Naive thymus-derived CD8-positive, alpha-beta T cell (primary cell): ENCODE data around the gene INPPL1. TPM values are rescaled to one million over a fixed set of nuclear protein-coding genes. Genes with fewer than 3 reads are reported as not detected.
A peak's percentile ranks its signal among the peaks of the same experiment; 100 is the strongest.

ENCODE experiments used
- ATAC-seq, 2 donors: fragments of 150-1000 bp; cut with Tn5 transposase in 1 of 2; sonication (Bioruptor Pico), chemical (Tn5 transposase) in 1 of 2; 1 replicate in 1 of 2; 2 replicates in 1 of 2; pipeline ENCODE4 v1.10.0; 2021; ENCODE audit warnings: mild to moderate bottlenecking in 2 of 2, moderate library complexity in 2 of 2
- POLR2A ChIA-PET: fragments of 350-600 bp; sonication (Branson Sonifier 250); formaldehyde crosslinking; loops from one replicate; lab custom pipeline; 2021; ENCODE audit warnings: antibody characterized with exemption; lab: Charles Lee
- DNase-seq, 10 donors: peaks; one replicate each; pipeline versions ENCODE4 v3.0.0 to v3.0.0-alpha.2; 2020 to 2022
- H3K27ac Mint-ChIP-seq, 10 donors: one replicate each; pipeline ENCODE4 v1.8.0; 2020 to 2022; ENCODE audit warnings: mild to moderate bottlenecking in 10 of 10, mixed read lengths in 10 of 10, moderate library complexity in 4 of 10, inconsistent platforms in 1 of 10
- H3K27me3 Mint-ChIP-seq, 5 donors: one replicate each; pipeline ENCODE4 v1.8.0; 2021 to 2022; ENCODE audit warnings: mixed read lengths in 5 of 5
- H3K36me3 Mint-ChIP-seq, 3 donors: one replicate each; pipeline ENCODE4 v1.8.0; 2020 to 2022; ENCODE audit warnings: mixed read lengths in 3 of 3, mild to moderate bottlenecking in 2 of 3, inconsistent platforms in 1 of 3
- H3K4me1 Mint-ChIP-seq, 4 donors: one replicate each; pipeline ENCODE4 v1.8.0; 2021 to 2022; ENCODE audit warnings: mixed read lengths in 4 of 4
- H3K4me3 Mint-ChIP-seq, 10 donors: one replicate each; pipeline ENCODE4 v1.8.0; 2020 to 2022; ENCODE audit warnings: mild to moderate bottlenecking in 10 of 10, mixed read lengths in 10 of 10, moderate library complexity in 6 of 10, inconsistent platforms in 1 of 10
- H3K9me3 Mint-ChIP-seq, 9 donors: one replicate each; pipeline ENCODE4 v1.8.0; 2020 to 2022; ENCODE audit warnings: mixed read lengths in 9 of 9, mild to moderate bottlenecking in 3 of 9, inconsistent platforms in 1 of 9, moderate library complexity in 1 of 9
- polyA plus RNA-seq, 3 donors: library from polyadenylated mRNA; unstranded; fragments of 300-500 nt; fragmentation: Illumina TruSeq; gene quantifications; one replicate each; pipeline ENCODE4 v1.2.3, GENCODE V29; 2021
- total RNA-seq, 8 experiments: library from RNA in 2 of 8; stranded (reverse) in 2 of 8; gene quantifications; one replicate each; pipeline ENCODE4 v1.2.3 and lab custom pipeline; 2021 to 2026

Gene INPPL1
- total and polyA plus RNA-seq, 5 experiments from 2014 or later, result 6.0 to 162 (median 8.6) TPM

DNA sequence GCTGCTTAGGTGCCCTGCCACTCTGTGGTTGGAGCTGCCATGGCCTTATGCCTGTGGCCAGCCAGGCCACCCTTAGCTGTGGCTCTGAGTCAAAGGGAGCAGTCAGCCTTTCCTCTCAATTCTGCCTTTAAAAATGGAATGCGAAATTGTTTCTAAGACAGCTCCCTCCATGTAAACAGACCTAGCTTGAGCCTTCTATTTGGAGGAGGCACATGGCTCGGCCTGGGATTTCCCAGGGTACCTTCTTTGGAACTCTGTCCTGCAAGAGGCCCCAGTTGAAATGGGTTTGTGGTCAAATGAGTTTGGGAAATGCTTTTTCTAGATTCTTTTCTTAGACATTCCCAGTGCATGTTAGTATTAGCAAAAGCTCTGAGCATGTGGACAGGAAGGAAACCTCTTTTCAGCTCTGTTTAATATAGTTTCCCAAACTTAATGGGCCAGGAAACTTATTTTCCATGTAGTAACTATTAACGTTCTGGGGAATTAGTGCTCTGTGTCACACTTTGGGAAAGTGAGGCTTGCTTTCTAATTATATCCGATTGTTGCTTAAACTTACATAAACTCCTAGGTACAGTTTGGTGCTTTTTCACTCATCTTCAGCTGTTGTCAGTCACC, 11.6 kb downstream of the INPPL1 start:
- Mint-ChIP-seq H3K9me3 (no peaks in the 10 kb centered on the region), H3K27me3 (peaks cover 8 to 22% (median 14%) of the 10 kb centered on the region in 5 donors), H3K27ac (peak overlapping the region in 5 of 10 donors; percentile 10 to 89 (median 55)), H3K4me3 (no peak overlapping the region), H3K4me1 (peaks cover 19 to 34% (median 25%) of the 10 kb centered on the region in 4 donors), H3K36me3 (peaks cover 0 to 45% (median 0%) of the 10 kb centered on the region in 3 donors)
- peak in 1 of 10 donors; percentile 3 for DNase-seq
- POLR2A ChIA-PET, result interaction anchor here (0.9 to 2.4 kb wide), 2 partner anchors 11 to 13 kb away, joined by 3 to 11 read pairs; partner anchors contain the start of gene INPPL1
- ATAC-seq, result no peak

DNA sequence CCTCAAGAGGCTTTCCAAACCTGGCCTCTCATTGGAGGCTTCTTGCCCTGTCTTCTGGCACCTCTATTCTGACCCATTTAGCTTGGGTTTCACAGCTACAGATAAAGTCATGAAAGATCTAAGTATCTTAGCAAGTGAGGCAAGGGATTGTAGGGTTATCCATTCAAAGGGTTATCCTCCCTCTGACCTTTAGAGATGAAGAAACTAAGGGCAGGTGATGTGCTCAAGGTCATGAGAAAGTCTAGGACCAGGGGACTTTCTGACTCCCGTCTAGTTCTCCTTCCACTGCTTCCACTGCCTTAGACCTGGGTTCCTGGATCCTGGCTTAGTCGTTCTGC, 12.2 kb downstream of the INPPL1 start:
- no peak overlapping the region for H3K4me3 Mint-ChIP-seq
- DNase-seq, result no peak
- POLR2A ChIA-PET, result interaction anchor here (0.9 to 2.4 kb wide), 2 partner anchors 12 to 14 kb away, joined by 3 to 11 read pairs; partner anchors contain the start of gene INPPL1
- no peaks in the 10 kb centered on the region for H3K9me3 Mint-ChIP-seq
- peaks cover 0 to 40% (median 0%) of the 10 kb centered on the region in 3 donors for H3K36me3 Mint-ChIP-seq
- ATAC-seq, result no peak
- peaks cover 22 to 36% (median 28%) of the 10 kb centered on the region in 4 donors for H3K4me1 Mint-ChIP-seq
- H3K27me3 Mint-ChIP-seq, result peaks cover 11 to 27% (median 17%) of the 10 kb centered on the region in 5 donors
- H3K27ac Mint-ChIP-seq, result peak overlapping the region in 3 of 10 donors; percentile 10 to 89 (median 55)

DNA sequence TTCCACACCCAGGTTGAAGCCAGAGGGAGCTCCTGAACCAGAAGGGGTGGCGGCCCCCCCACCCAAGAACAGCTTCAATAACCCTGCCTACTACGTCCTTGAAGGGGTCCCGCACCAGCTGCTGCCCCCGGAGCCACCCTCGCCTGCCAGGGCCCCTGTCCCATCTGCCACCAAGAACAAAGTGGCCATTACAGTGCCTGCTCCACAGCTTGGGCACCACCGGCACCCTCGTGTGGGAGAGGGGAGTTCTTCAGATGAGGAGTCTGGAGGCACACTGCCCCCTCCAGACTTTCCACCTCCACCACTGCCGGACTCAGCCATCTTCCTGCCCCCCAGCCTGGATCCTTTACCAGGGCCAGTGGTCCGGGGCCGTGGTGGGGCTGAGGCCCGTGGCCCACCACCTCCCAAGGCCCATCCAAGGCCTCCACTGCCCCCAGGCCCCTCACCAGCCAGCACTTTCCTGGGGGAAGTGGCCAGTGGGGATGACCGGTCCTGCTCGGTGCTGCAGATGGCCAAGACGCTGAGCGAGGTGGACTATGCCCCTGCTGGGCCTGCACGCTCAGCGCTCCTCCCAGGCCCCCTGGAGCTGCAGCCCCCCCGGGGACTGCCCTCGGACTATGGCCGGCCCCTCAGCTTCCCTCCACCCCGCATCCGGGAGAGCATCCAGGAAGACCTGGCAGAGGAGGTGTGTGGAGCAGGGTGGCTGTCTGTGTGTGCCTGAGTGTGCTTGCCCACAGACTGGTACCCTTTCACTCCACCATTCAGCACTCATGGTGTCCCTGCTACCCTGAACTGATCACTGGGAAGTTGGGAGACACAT, 12.8 kb downstream of the INPPL1 start:
- no peak for ATAC-seq
- Mint-ChIP-seq H3K27ac (peak overlapping the region in 2 of 10 donors; percentile 18 to 55), H3K4me3 (no peak overlapping the region), H3K27me3 (peaks cover 17 to 33% (median 22%) of the 10 kb centered on the region in 5 donors), H3K36me3 (peaks cover 0 to 35% (median 0%) of the 10 kb centered on the region in 3 donors), H3K9me3 (no peaks in the 10 kb centered on the region), H3K4me1 (peaks cover 26 to 42% (median 34%) of the 10 kb centered on the region in 4 donors)
- DNase-seq, result no peak
- POLR2A ChIA-PET, result interaction anchor here (2.4 kb wide), 1 partner anchor 14 kb away, joined by 11 read pairs; no protein-coding TSS in a partner anchor

DNA sequence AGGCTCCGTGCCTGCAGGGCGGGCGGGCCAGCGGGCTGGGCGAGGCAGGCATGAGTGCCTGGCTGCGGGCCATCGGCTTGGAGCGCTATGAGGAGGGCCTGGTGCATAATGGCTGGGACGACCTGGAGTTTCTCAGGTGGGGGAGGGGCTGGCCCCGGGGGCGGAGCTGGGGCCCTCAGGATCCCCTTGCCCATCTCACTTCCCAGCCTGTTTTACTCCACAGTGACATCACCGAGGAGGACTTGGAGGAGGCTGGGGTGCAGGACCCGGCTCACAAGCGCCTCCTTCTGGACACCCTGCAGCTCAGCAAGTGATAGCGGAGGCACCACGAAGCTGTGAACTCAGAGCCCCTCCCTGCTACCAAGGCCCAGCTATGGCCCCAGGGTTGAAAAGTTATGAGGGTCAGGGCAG, 13.5 kb downstream of the INPPL1 start:
- Mint-ChIP-seq H3K9me3 (peaks cover 0 to 3% (median 0%) of the 10 kb centered on the region in 9 donors), H3K36me3 (peaks cover 0 to 29% (median 0%) of the 10 kb centered on the region in 3 donors), H3K4me3 (no peak overlapping the region), H3K27ac (no peak overlapping the region), H3K4me1 (peaks cover 26 to 43% (median 35%) of the 10 kb centered on the region in 4 donors), H3K27me3 (peaks cover 21 to 40% (median 28%) of the 10 kb centered on the region in 5 donors)
- POLR2A ChIA-PET, result interaction anchor here (0.5 to 2.4 kb wide), 2 partner anchors 12 to 15 kb away, joined by 4 to 11 read pairs; no protein-coding TSS in a partner anchor
- ATAC-seq, result peak; percentile 60 to 70
- peak in 7 of 10 donors; percentile 18 to 50 (median 40) for DNase-seq

DNA sequence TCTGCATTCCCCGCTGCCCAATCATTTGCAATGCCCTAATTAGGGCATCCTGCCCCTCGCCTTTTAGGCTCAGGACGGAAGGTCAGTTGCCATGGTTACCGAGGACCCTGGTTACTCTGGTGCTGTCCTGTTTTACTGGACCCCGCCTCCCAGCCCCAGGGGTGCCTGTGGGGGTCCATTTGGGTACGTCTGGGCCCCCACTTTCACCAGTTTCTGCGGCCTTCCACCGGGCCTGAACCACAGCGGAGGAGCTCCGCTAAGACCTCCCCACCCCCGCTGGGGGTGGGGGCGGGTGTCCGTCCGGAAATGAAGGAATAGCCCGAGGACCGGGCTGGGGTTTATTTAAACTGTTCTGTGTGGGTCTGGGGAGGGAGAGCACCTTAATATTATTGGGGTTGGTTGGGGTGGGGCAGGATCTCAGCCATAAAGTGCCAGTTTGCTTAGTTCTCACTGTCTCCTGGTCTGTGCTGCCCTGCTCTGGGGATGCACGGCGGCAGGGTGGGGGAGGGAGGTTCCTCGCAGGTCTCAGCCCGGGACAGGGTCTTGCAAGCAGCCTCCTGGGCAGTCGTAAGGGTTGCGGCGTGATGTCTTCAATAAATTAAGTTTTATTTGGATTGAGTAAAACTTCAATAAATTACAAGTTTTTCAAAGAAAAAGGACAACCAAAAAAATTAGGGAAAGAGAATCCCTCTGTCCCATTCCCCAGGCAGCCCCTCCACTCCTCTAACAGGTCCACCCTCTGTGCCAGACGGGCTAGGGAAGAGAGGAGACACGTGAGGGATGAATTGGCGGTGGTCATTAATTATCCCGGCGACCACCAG, 14.1 kb downstream of the INPPL1 start:
- peaks cover 0 to 28% (median 1%) of the 10 kb centered on the region in 3 donors for H3K36me3 Mint-ChIP-seq
- H3K4me1 Mint-ChIP-seq, result peaks cover 31 to 49% (median 37%) of the 10 kb centered on the region in 4 donors
- peaks cover 25 to 47% (median 33%) of the 10 kb centered on the region in 5 donors for H3K27me3 Mint-ChIP-seq
- no peak overlapping the region for H3K27ac Mint-ChIP-seq
- H3K4me3 Mint-ChIP-seq, result peak overlapping the region in 1 of 10 donors; percentile 75
- H3K9me3 Mint-ChIP-seq, result peaks cover 0 to 7% (median 0%) of the 10 kb centered on the region in 9 donors
- DNase-seq (no peak), ATAC-seq (no peak)
- POLR2A ChIA-PET, result interaction anchor here (0.5 kb wide), 1 partner anchor 12 kb away, joined by 4 read pairs; no protein-coding TSS in a partner anchor

DNA sequence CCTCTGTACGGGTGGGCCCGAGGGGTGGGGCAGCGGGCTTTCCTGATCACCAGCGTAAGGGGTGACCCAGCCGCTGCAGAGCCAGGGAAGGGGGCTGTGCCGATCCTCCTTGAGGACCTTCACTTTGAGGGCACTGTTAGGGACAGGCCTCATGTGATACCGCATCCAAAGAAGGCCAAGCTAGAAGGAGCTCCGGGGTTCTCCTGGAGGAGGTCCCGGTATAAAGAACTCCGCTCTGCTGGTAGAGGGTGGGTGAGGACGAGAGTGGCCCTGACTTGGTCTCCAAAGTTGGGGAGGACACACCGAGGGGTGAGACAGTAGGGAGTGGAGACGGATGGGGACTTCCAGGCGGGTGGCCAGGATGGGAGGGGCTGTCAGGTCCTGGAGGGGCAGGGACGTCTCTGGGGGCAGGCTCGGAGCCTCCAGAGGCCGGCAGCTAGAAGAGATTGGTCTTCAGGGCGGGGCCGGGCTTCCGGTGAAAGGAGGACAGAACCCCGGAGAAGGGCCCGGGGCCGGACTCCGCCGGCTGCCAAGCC, 14.8 kb downstream of the INPPL1 start:
- ATAC-seq, result peak in 1 of 2 donors; percentile 24
- Mint-ChIP-seq H3K4me1 (peaks cover 28 to 44% (median 34%) of the 10 kb centered on the region in 4 donors), H3K9me3 (peaks cover 0 to 7% (median 0%) of the 10 kb centered on the region in 9 donors), H3K27me3 (peaks cover 25 to 47% (median 33%) of the 10 kb centered on the region in 5 donors), H3K4me3 (peak overlapping the region in 9 of 10 donors; percentile 28 to 82 (median 68)), H3K36me3 (peaks cover 0 to 23% (median 1%) of the 10 kb centered on the region in 3 donors), H3K27ac (no peak overlapping the region)
- no peak for DNase-seq
- POLR2A ChIA-PET, result no interaction called here

DNA sequence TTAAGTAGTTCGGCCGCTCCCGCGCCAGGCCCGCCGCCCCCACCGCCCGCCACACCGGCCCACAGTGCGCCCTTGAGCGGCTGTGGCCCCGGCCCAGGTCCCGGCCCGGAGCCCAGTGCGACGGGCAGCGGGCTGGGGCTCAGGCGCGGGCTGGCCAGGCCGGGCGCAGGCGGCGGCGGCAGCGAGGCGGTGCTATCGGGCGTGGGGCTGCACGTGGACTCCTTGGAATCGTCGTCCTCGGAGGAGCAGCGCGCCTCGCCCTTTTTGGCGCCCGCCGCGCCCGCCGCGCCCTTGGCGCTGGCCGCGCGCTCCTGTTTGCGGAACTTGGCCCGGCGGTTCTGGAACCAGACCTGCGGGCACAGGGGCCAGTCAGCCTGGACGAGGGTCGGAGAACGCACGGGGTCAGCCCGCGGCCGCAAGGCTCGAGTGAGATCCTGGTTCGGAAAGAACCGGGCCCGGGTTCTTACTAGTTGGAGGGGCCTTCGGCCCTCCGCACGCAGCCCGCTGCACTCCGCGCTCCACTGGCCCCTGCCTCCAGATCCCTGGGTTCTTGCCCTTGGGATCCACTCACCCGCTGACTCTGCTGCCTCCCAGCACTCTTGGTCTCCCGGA, 15.4 kb downstream of the INPPL1 start:
- H3K27ac Mint-ChIP-seq, result peak overlapping the region in 2 of 10 donors; percentile 69 to 76
- no peak for DNase-seq
- POLR2A ChIA-PET, result no interaction called here
- H3K27me3 Mint-ChIP-seq, result peaks cover 30 to 47% (median 39%) of the 10 kb centered on the region in 5 donors
- H3K4me3 Mint-ChIP-seq, result peak overlapping the region in 9 of 10 donors; percentile 61 to 87 (median 79)
- ATAC-seq, result peak in 1 of 2 donors; percentile 29
- peaks cover 0 to 22% (median 1%) of the 10 kb centered on the region in 3 donors for H3K36me3 Mint-ChIP-seq
- peaks cover 0 to 7% (median 0%) of the 10 kb centered on the region in 9 donors for H3K9me3 Mint-ChIP-seq
- H3K4me1 Mint-ChIP-seq, result peaks cover 28 to 40% (median 34%) of the 10 kb centered on the region in 4 donors

DNA sequence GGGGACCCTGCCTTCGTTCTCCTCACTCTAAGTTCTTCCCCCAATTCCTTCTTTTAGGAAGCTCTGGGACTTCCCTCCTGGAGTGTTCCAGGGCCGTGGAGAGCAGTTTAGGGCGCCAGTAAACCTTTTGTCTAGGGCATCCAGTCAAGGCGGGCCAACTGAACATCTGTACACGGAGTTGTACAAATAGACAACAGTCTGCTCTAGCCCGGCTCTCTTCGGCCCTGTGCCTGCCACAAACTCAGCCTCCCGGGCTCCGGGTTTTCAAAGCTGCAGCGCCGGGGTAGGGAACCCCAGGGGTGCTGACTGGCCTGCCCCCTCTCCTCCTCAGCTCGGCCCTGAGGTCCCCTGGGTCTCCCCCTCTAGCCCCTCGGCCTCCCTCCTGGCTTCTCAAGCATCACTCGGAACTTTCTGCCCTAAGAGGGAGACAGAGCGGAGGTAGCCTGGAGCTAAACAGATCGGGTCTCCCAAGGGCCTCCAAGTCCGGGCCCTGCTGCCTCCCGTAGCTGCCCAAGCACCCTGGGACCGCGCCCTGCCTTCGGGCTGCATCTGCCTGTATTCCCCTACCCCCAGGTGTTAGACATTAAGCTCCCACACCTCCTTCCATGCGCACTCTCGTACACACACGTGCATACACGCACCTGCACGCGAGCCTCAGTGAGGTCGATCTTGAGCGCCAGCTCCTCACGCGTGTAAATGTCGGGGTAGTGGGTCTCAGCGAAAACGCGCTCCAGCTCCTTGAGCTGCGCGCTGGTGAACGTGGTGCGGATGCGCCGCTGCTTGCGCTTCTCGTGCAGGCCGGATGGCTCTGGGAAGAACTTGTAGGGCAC, 16.1 kb downstream of the INPPL1 start:
- POLR2A ChIA-PET, result interaction anchor here (1.0 kb wide), 1 partner anchor 17 kb away, joined by 4 read pairs; no protein-coding TSS in a partner anchor
- peak; percentile 17 to 42 for ATAC-seq
- Mint-ChIP-seq H3K4me1 (peaks cover 28 to 40% (median 34%) of the 10 kb centered on the region in 4 donors), H3K36me3 (peaks cover 0 to 22% (median 1%) of the 10 kb centered on the region in 3 donors), H3K27me3 (peaks cover 30 to 47% (median 39%) of the 10 kb centered on the region in 5 donors), H3K4me3 (peak overlapping the region; percentile 55 to 87 (median 78)), H3K9me3 (peaks cover 0 to 7% (median 0%) of the 10 kb centered on the region in 9 donors), H3K27ac (peak overlapping the region in 5 of 10 donors; percentile 15 to 76 (median 63))
- DNase-seq, result no peak

DNA sequence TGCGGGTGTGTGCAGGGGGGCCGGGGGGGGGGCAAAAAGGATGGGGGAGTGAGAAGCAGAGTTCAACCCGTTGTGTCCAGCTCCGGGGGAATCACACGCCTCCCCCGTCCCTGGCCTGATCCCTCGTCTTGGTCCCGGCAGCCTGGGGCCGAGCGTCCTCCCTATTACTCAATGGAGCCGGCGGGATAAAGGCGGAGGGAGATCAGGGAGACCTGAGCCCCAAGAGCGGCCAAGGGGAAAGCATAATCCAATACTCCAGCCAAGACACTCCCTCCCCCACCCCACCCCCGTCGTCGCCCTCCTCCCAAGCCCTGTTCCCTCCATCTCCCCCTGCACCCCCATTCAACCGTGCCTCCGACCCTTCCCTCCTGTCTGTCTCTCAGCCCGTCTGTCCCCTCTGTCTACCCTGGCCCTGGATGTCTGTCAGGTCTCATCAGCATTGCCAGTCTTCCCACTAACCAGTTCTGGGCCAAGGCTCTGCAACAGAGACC, 16.8 kb downstream of the INPPL1 start:
- Mint-ChIP-seq H3K9me3 (peaks cover 0 to 7% (median 0%) of the 10 kb centered on the region in 9 donors), H3K27me3 (peaks cover 30 to 47% (median 39%) of the 10 kb centered on the region in 5 donors), H3K27ac (no peak overlapping the region), H3K4me1 (peaks cover 28 to 40% (median 34%) of the 10 kb centered on the region in 4 donors), H3K4me3 (peak overlapping the region in 8 of 10 donors; percentile 1 to 79 (median 60)), H3K36me3 (peaks cover 0 to 17% (median 1%) of the 10 kb centered on the region in 3 donors)
- POLR2A ChIA-PET, result interaction anchor here (1.0 kb wide), 1 partner anchor 18 kb away, joined by 4 read pairs; no protein-coding TSS in a partner anchor
- ATAC-seq (no peak), DNase-seq (no peak)

DNA sequence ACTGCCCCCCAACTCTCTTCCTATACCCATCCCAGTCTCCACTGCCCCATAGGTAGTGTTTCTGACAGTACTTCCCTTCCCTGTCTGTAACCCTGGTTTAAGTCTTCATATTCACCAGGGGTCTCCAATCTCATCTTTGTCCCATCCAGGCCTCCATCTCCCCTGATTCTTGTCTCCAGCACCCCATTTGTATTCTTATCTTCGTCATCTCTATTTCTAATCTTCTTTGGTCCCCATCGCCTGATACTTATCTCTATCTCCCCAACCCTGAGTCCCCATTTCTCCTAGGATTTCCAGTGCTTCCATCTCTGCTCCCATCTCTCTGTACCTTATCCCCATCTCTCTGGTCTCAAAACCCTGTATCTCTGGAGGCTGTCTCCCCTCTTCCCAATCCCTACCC, 17.6 kb downstream of the INPPL1 start:
- H3K36me3 Mint-ChIP-seq, result peaks cover 0 to 10% (median 1%) of the 10 kb centered on the region in 3 donors
- peaks cover 28 to 40% (median 34%) of the 10 kb centered on the region in 4 donors for H3K4me1 Mint-ChIP-seq
- no peak for ATAC-seq
- peaks cover 0 to 7% (median 0%) of the 10 kb centered on the region in 9 donors for H3K9me3 Mint-ChIP-seq
- POLR2A ChIA-PET, result no interaction called here
- DNase-seq, result no peak
- no peak overlapping the region for H3K27ac Mint-ChIP-seq
- H3K27me3 Mint-ChIP-seq, result peaks cover 30 to 47% (median 39%) of the 10 kb centered on the region in 5 donors
- peak overlapping the region in 7 of 10 donors; percentile 3 to 54 (median 13) for H3K4me3 Mint-ChIP-seq
